Stimulated activated CD8-positive, alpha-beta memory T cell treated with anti-CD3 and anti-CD28 coated beads, Interleukin-7, amount 100 ng/mL, for 24 hours (primary cell): ENCODE measurements around the gene CORO2A.

Experiments
- DNase-seq: peaks from one replicate; pipeline ENCODE4 v3.0.0-alpha.2; 2020; ENCODE audit warnings: low read depth

The CORO2A gene

GRCh38 chr9:98219794-98220370, 27.4 kb upstream of the CORO2A start:
- no peak for DNase-seq

GRCh38 chr9:98219364-98219716, 26.9 kb upstream of the CORO2A start:
- no peak for DNase-seq

- DNase-seq = no peak
Measured at GRCh38 chr9:98218562-98219363, 26.3 kb upstream of the CORO2A start.

- DNase-seq = no peak
Measured at GRCh38 chr9:98217255-98217654, 24.8 kb upstream of the CORO2A start.

GRCh38 chr9:98216391-98216790, 24.0 kb upstream of the CORO2A start:
- no peak for DNase-seq

- DNase-seq = no peak
Measured at GRCh38 chr9:98215821-98216220, 23.4 kb upstream of the CORO2A start.

- no peak for DNase-seq
Measured at GRCh38 chr9:98215271-98215670, 22.8 kb upstream of the CORO2A start.

- no peak for DNase-seq
Measured at GRCh38 chr9:98214811-98215210, 22.4 kb upstream of the CORO2A start.

- DNase-seq = no peak
Measured at GRCh38 chr9:98211260-98211659, 18.8 kb upstream of the CORO2A start.

- no peak for DNase-seq
Measured at GRCh38 chr9:98210435-98210834, 18.0 kb upstream of the CORO2A start.

- no peak for DNase-seq
Measured at GRCh38 chr9:98209530-98209929, 17.1 kb upstream of the CORO2A start.

GRCh38 chr9:98208635-98209034, 16.2 kb upstream of the CORO2A start:
- DNase-seq = no peak

GRCh38 chr9:98207606-98208005, 15.2 kb upstream of the CORO2A start:
- DNase-seq = no peak

GRCh38 chr9:98206754-98207153, 14.3 kb upstream of the CORO2A start:
- no peak for DNase-seq

GRCh38 chr9:98204692-98205091, 12.3 kb upstream of the CORO2A start:
- DNase-seq = no peak

- DNase-seq = no peak
Measured at GRCh38 chr9:98203153-98203552, 10.7 kb upstream of the CORO2A start.

GRCh38 chr9:98202252-98202651, 9.8 kb upstream of the CORO2A start:
- no peak for DNase-seq

GRCh38 chr9:98201749-98202148, 9.3 kb upstream of the CORO2A start:
- no peak for DNase-seq

- DNase-seq = no peak
Measured at GRCh38 chr9:98201102-98201501, 8.7 kb upstream of the CORO2A start.

GRCh38 chr9:98199388-98200033, 7.1 kb upstream of the CORO2A start:
- DNase-seq = no peak

GRCh38 chr9:98195671-98196070, 3.2 kb upstream of the CORO2A start:
- no peak for DNase-seq

- no peak for DNase-seq
Measured at GRCh38 chr9:98193336-98193944, 1.0 kb upstream of the CORO2A start.
